Uterus (tissue), 4 donors: Measurements from ENCODE around the gene TMEM205. TPM values are rescaled to one million over a fixed set of nuclear protein-coding genes. Genes with fewer than 3 reads are reported as not detected.

Experiments
- DNase-seq, 2 donors: peaks; one replicate each; pipeline ENCODE4 v3.0.0-alpha.2; 2019 to 2020
- H3K27ac ChIP-seq, 2 donors: fragments of 200-600 bp; sonication (generic); 1 replicate in 1 of 2; 2 replicates in 1 of 2; pipeline ENCODE4 v1.5.1; 2016 to 2018
- H3K27me3 ChIP-seq, 2 donors: fragments of 200-600 bp; sonication (generic); one replicate each; pipeline ENCODE4 v1.5.1; 2018 to 2019; ENCODE audit warnings: control low read depth in 1 of 2
- H3K36me3 ChIP-seq, 2 donors: fragments of 200-600 bp; sonication (generic); one replicate each; pipeline ENCODE4 v1.5.1; 2019; ENCODE audit warnings: control low read depth in 1 of 2
- H3K4me1 ChIP-seq, 2 donors: fragments of 200-600 bp; sonication (generic); one replicate each; pipeline ENCODE4 v1.5.1; 2018 to 2019; ENCODE audit warnings: control low read depth in 1 of 2
- H3K4me3 ChIP-seq, 2 donors: fragments of 200-600 bp; sonication (generic); 1 replicate in 1 of 2; 2 replicates in 1 of 2; pipeline ENCODE4 v1.5.1; 2018 to 2019; ENCODE audit warnings: mild to moderate bottlenecking in 1 of 2
- H3K9me3 ChIP-seq, 2 donors: fragments of 200-600 bp; sonication (generic); one replicate each; pipeline ENCODE4 v1.5.1; 2019; ENCODE audit warnings: control low read depth in 1 of 2
- CTCF ChIP-seq, 4 experiments: fragments of 200-600 bp in 2 of 4; fragments of 450-650 bp in 2 of 4; sonication (generic) in 2 of 4; IDR thresholded peaks; one replicate each; pipeline ENCODE4 v1.5.1; 2016 to 2019; ENCODE audit warnings: antibody characterized with exemption in 4 of 4, mild to moderate bottlenecking in 2 of 4, moderate library complexity in 1 of 4
- POLR2A ChIP-seq, 2 donors: fragments of 450-650 bp; IDR thresholded peaks; one replicate each; pipeline ENCODE4 v1.6.1; 2016; ENCODE audit warnings: antibody characterized with exemption in 2 of 2, mild to moderate bottlenecking in 1 of 2, moderate library complexity in 1 of 2
- intact Hi-C: fragments of 100-400 bp; cut with DNase I; formaldehyde crosslinking; loops from one replicate; pipeline ENCODE4 v1.15.1; 2023; ENCODE audit warnings: low total_unique reads
- total RNA-seq, 4 donors: library from RNA; depleted of rRNA in 3 of 4; stranded (reverse); fragments of >200 nt in 3 of 4; gene quantifications; one replicate each; pipeline versions ENCODE4 v1.1.0 to v1.2.4, GENCODE V29; 2014 to 2023
- donor health status: DM: yes; HTN: yes; CAD: no.

Gene TMEM205
- total RNA-seq, 4 donors from 2014 or later, result 41.2 to 117 (median 77.4) TPM

GRCh38 chr19:11365557-11366117, 19.6 kb upstream of the TMEM205 start:
- DNase-seq, result no peak
- no peak overlapping the region for H3K4me3 ChIP-seq
- H3K4me1 ChIP-seq, result no peaks in the 10 kb centered on the region
- H3K27ac ChIP-seq, result peak overlapping the region in 1 of 2 donors; percentile 12
- no peaks in the 10 kb centered on the region for H3K27me3 ChIP-seq
- H3K9me3 ChIP-seq, result no peaks in the 10 kb centered on the region
- intact Hi-C loops, result no loop called here
- no peak for TF ChIP-seq CTCF (IDR thresholded peaks at IDR 0.05)
- TF ChIP-seq POLR2A (IDR thresholded peaks at IDR 0.05), result no peak
- H3K36me3 ChIP-seq, result no peaks in the 10 kb centered on the region

- no peaks in the 10 kb centered on the region for H3K9me3 ChIP-seq
- intact Hi-C loops, result no loop called here
- no peak for DNase-seq
- peak overlapping the region in 1 of 2 donors; percentile 12 for H3K27ac ChIP-seq
- no peaks in the 10 kb centered on the region for H3K4me1 ChIP-seq
- H3K27me3 ChIP-seq, result no peaks in the 10 kb centered on the region
- no peak overlapping the region for H3K4me3 ChIP-seq
- no peaks in the 10 kb centered on the region for H3K36me3 ChIP-seq
- no peak for TF ChIP-seq POLR2A (IDR thresholded peaks at IDR 0.05)
- no peak for TF ChIP-seq CTCF (IDR thresholded peaks at IDR 0.05)
Measured at GRCh38 chr19:11364935-11365334, 18.9 kb upstream of the TMEM205 start.

- DNase-seq, result no peak
- intact Hi-C loops, result no loop called here
- Histone ChIP-seq H3K27ac (no peak overlapping the region), H3K4me3 (no peak overlapping the region), H3K4me1 (no peaks in the 10 kb centered on the region), H3K27me3 (no peaks in the 10 kb centered on the region), H3K36me3 (no peaks in the 10 kb centered on the region), H3K9me3 (no peaks in the 10 kb centered on the region)
- TF ChIP-seq CTCF (IDR thresholded peaks at IDR 0.05), result no peak
- TF ChIP-seq POLR2A (IDR thresholded peaks at IDR 0.05), result no peak
Measured at GRCh38 chr19:11364296-11364904, 18.3 kb upstream of the TMEM205 start.

GRCh38 chr19:11363881-11364280, 17.8 kb upstream of the TMEM205 start:
- no peak overlapping the region for H3K27ac ChIP-seq
- no peaks in the 10 kb centered on the region for H3K27me3 ChIP-seq
- no peaks in the 10 kb centered on the region for H3K36me3 ChIP-seq
- intact Hi-C loops, result no loop called here
- H3K4me3 ChIP-seq, result no peak overlapping the region
- H3K9me3 ChIP-seq, result no peaks in the 10 kb centered on the region
- DNase-seq, result no peak
- no peaks in the 10 kb centered on the region for H3K4me1 ChIP-seq
- no peak for TF ChIP-seq CTCF (IDR thresholded peaks at IDR 0.05)
- TF ChIP-seq POLR2A (IDR thresholded peaks at IDR 0.05), result no peak

GRCh38 chr19:11361771-11362731, 16.0 kb upstream of the TMEM205 start:
- no peak for TF ChIP-seq POLR2A (IDR thresholded peaks at IDR 0.05)
- H3K36me3 ChIP-seq, result no peaks in the 10 kb centered on the region

More at GRCh38 chr19:11361771-11362731, 16.0 kb upstream of the TMEM205 start:
- Histone ChIP-seq H3K9me3 (no peaks in the 10 kb centered on the region), H3K27ac (no peak overlapping the region), H3K4me3 (no peak overlapping the region), H3K27me3 (no peaks in the 10 kb centered on the region), H3K4me1 (no peaks in the 10 kb centered on the region)
- intact Hi-C loops, result no loop called here
- DNase-seq, result no peak
